H1 (cell line): ENCODE results near the gene SSRP1. TPM values are rescaled to one million over a fixed set of nuclear protein-coding genes. Genes with fewer than 3 reads are reported as not detected.

Experiments used
- CTBP2 ChIP-seq: IDR thresholded peaks from 2 replicates; pipeline ENCODE4 v1.7.0; 2011; ENCODE audit warnings: borderline replicate concordance, mild to moderate bottlenecking, moderate library complexity, mixed read lengths, low read length; ENCODE audit not compliant: insufficient read depth, insufficient read length
- EZH2 ChIP-seq: fragments of 200-600 bp; sonication (generic); IDR thresholded peaks from 2 replicates; pipeline ENCODE4 v1.7.1; 2012; ENCODE audit warnings: low read depth, mild to moderate bottlenecking, moderate library complexity, low read length, inconsistent platforms; ENCODE audit not compliant: severe bottlenecking
- SRF ChIP-seq: IDR thresholded peaks from 2 replicates; pipeline ENCODE4 v1.6.1; 2011; ENCODE audit warnings: mild to moderate bottlenecking, low read depth, low read length, moderate library complexity
- polyA plus RNA-seq, 7 experiments: library from polyadenylated mRNA; depleted of rRNA in 3 of 7; stranded (reverse) in 5 of 7; unstranded in 2 of 7; fragments of >200 nt in 5 of 7; fragments of 200-250 nt in 2 of 7; gene quantifications; 1 replicate in 5 of 7; 2 replicates in 1 of 7; 4 replicates in 1 of 7; pipeline versions ENCODE4 v1.2.1 to v1.2.3, GENCODE V29; 2011 to 2013; ENCODE audit warnings: missing spikeins in 2 of 7, mixed read lengths in 2 of 7
- total RNA-seq: library from RNA; stranded (reverse); fragmentation: NEBNext Ultra II Directional; extraction: Animal tissue kit (Norgen Biotek cat#: 25700); gene quantifications from 2 replicates; pipeline ENCODE4 v1.2.1, GENCODE V29; 2021

SSRP1 gene
- total and polyA plus RNA-seq, 2 of the 8 experiments (the other 6 are each of a cell fraction or from before 2014, with no cell fraction given), result 259 to 281 TPM

GRCh38 chr11:57378186-57378585 is 42.5 kb upstream of the SSRP1 start (continued):
- TF ChIP-seq EZH2, result no peak
- TF ChIP-seq SRF, result no peak
- no peak for TF ChIP-seq CTBP2
